IPS DF 6.9 (cell line): ENCODE measurements around the gene FTCD.

ENCODE experiments used
- DNase-seq: peaks from one replicate; pipeline ENCODE4 v3.0.0-alpha.2; 2013; ENCODE audit warnings: low read depth, low spot score
- H3K27ac ChIP-seq: one replicate; pipeline ENCODE4 v1.5.1; 2013; ENCODE audit warnings: low read length, control low read depth
- H3K27me3 ChIP-seq: 2 replicates; pipeline ENCODE4 v1.6.1; 2013; ENCODE audit warnings: mild to moderate bottlenecking, low read length; ENCODE audit not compliant: control insufficient read depth, insufficient read depth
- H3K36me3 ChIP-seq: 2 replicates; pipeline ENCODE4 v1.6.1; 2013; ENCODE audit warnings: low read length; ENCODE audit not compliant: control insufficient read depth, insufficient read depth
- H3K4me1 ChIP-seq: 2 replicates; pipeline ENCODE4 v1.6.1; 2013; ENCODE audit warnings: low read length; ENCODE audit not compliant: control insufficient read depth, insufficient read depth
- H3K4me3 ChIP-seq: 2 replicates; pipeline ENCODE4 v1.5.1; 2013; ENCODE audit warnings: mild to moderate bottlenecking, low read length
- H3K9me3 ChIP-seq: 2 replicates; pipeline ENCODE4 v1.6.1; 2013; ENCODE audit warnings: low read length, inconsistent platforms; ENCODE audit not compliant: control insufficient read depth, insufficient read depth
- WGBS: extraction: QIAGEN DNeasy Blood & Tissue Kit; methylation state at CpG from one replicate; pipeline ENCODE4 v1.1.7; 2013; ENCODE audit warnings: mixed read lengths, missing lambda C conversion rate; ENCODE audit not compliant: insufficient read length, insufficient coverage; 5-methylcytosine and 5-hydroxymethylcytosine counted together

The FTCD gene

DNA sequence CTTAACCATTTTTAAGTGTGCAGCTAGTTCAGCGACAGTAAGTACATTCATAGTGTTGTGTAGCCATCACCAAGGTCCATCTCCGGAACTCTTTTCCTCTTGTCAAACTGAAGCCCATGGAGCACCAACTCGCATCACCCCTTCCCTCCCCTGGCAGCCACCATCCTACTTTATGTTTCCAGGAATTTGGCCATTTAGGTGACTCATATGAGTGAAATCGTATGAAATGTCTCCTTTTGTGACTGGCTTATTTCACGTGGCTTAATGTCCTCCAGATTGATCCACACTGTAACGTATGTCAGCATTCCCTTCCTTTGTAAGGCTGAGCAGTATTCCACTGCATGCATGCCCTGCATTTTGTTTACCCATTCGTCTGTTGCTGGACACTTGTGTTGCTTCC is 55.0 kb downstream of the FTCD start:
- H3K36me3 ChIP-seq = no peaks in the 10 kb centered on the region; the same call in 1 of the 2 replicates
- 0 out of 2 replicates have a peak, but pooled peaks cover 3% of the 10 kb centered on the region for H3K4me1 ChIP-seq
- WGBS = no CpG with 5 or more reads among the region's 7 CpGs
- no peaks in the 10 kb centered on the region for H3K9me3 ChIP-seq
- DNase-seq = no peak
- no peak overlapping the region for H3K27ac ChIP-seq
- H3K4me3 ChIP-seq = no peak overlapping the region
- H3K27me3 ChIP-seq = no peaks in the 10 kb centered on the region

- Histone ChIP-seq H3K27ac (no peak overlapping the region), H3K4me1 (0 out of 2 replicates have a peak, but pooled peaks cover 3% of the 10 kb centered on the region), H3K27me3 (no peaks in the 10 kb centered on the region), H3K4me3 (no peak overlapping the region), H3K36me3 (no peaks in the 10 kb centered on the region; the same call in 1 of the 2 replicates), H3K9me3 (no peaks in the 10 kb centered on the region)
- no peak for DNase-seq
- WGBS = no CpG with 5 or more reads among the region's 6 CpGs
Observed at GRCh38 chr21:46100020-46100419, 55.4 kb downstream of the FTCD start.

- no peak for DNase-seq
- Histone ChIP-seq H3K27me3 (no peaks in the 10 kb centered on the region), H3K9me3 (no peaks in the 10 kb centered on the region), H3K27ac (no peak overlapping the region), H3K4me3 (no peak overlapping the region; the same call in 1 of the 2 replicates), H3K4me1 (0 out of 2 replicates have a peak, but pooled peaks cover 3% of the 10 kb centered on the region), H3K36me3 (no peaks in the 10 kb centered on the region; the same call in 1 of the 2 replicates)
- WGBS = no CpG with 5 or more reads among the region's 18 CpGs
Observed at GRCh38 chr21:46099476-46099875, 55.9 kb downstream of the FTCD start.

GRCh38 chr21:46098303-46099141 is 56.9 kb downstream of the FTCD start:
- WGBS = no CpG with 5 or more reads among the region's 94 CpGs
- Histone ChIP-seq H3K9me3 (no peaks in the 10 kb centered on the region), H3K4me3 (peak overlapping the region; percentile 59), H3K27me3 (no peaks in the 10 kb centered on the region), H3K27ac (no peak overlapping the region), H3K36me3 (no peaks in the 10 kb centered on the region; the same call in 1 of the 2 replicates), H3K4me1 (0 out of 2 replicates have a peak, but pooled peaks cover 3% of the 10 kb centered on the region)
- no peak for DNase-seq

GRCh38 chr21:46097336-46098293 is 57.8 kb downstream of the FTCD start, which contains the start of gene COL6A2:
TSS of gene COL6A2 (plus strand) at chr21:46098112.
- DNase-seq = no peak
- Histone ChIP-seq H3K27me3 (no peaks in the 10 kb centered on the region), H3K9me3 (no peaks in the 10 kb centered on the region), H3K36me3 (no peaks in the 10 kb centered on the region; the same call in 1 of the 2 replicates), H3K4me3 (peak within 1 kb of the TSS; percentile 59), H3K4me1 (0 out of 2 replicates have a peak, but pooled peaks cover 3% of the 10 kb centered on the region), H3K27ac (no peak within 1 kb of the TSS)
- WGBS = no CpG with 5 or more reads among the region's 83 CpGs

DNA sequence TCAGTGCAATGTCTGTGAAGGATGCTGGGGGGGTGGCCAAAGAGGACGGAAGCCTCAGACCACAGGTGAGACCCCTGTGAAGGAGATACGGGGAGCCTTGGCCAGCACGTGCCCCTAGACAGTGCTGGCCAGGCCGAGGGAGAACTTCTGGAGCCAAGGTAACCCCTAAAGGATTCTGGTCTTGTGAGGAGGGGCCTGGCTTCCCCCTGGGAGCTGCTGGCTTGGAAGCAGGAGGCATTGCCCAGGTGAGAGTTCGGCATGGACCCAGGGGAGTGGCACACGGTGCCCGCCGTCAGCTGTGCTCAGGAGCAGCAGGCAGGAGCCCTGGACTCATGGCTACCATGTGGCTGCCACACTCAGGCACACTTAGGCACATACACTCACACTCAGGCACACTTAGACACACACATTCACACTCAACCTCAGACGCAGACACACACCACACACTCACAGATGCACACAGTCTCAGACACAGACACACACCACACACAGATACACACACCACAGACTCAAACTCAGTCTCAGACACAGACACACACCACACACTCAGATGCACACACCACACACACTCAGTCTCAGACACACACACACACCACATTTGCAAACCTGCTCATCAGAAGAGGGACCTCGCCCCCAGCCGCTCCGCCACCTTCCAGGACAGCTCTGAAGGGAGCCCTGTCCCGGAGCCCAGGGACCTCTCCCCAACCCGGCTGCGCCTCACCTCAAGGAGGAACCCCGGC is 58.6 kb downstream of the FTCD start:
- Histone ChIP-seq H3K36me3 (no peaks in the 10 kb centered on the region; the same call in 1 of the 2 replicates), H3K4me3 (no peak overlapping the region), H3K27me3 (no peaks in the 10 kb centered on the region), H3K9me3 (no peaks in the 10 kb centered on the region), H3K4me1 (0 out of 2 replicates have a peak, but pooled peaks cover 3% of the 10 kb centered on the region), H3K27ac (no peak overlapping the region)
- DNase-seq = no peak
- WGBS = no CpG with 5 or more reads among the region's 16 CpGs

DNA sequence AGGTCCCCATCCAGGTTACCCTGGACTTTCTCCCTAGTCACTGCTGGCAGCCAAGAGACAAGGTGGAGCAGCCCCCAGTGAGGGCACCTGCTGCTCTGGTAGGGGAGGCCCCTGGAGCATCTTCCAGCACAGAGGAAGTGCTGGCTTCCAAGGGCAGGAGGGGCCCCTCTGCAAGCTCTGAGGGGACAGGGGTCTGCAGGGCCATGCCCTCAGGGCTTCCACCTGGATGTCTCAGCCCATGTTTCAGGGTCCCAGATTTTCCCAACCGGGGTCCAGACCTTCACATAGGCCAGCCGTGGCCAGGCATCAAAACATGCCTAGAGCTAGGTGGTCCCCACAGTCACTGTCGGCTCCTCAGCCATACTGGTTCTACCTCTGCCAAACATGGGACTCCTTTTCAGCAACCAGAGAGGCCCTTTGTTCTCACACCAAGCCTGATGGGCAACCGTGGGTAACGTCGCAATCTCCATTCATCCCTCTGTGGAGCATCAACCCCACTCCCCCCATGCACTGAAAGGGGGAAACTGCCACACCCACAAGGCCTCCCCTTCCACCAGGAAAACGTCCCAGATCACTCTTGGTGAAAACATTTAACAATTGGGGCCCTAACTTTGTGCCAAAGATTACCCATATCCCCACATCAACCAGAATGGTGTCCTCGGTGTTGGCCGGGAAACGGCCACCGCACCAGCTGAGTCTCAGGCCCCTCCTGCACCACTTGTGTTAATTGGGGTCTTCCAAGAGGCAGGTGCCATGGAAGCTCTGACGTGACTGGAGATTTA is 59.4 kb downstream of the FTCD start:
- WGBS = no CpG with 5 or more reads among the region's 12 CpGs
- Histone ChIP-seq H3K4me3 (no peak overlapping the region), H3K9me3 (no peaks in the 10 kb centered on the region), H3K4me1 (0 out of 2 replicates have a peak, but pooled peaks cover 3% of the 10 kb centered on the region), H3K27me3 (no peaks in the 10 kb centered on the region), H3K36me3 (no peaks in the 10 kb centered on the region; the same call in 1 of the 2 replicates), H3K27ac (no peak overlapping the region)
- DNase-seq = no peak

DNA sequence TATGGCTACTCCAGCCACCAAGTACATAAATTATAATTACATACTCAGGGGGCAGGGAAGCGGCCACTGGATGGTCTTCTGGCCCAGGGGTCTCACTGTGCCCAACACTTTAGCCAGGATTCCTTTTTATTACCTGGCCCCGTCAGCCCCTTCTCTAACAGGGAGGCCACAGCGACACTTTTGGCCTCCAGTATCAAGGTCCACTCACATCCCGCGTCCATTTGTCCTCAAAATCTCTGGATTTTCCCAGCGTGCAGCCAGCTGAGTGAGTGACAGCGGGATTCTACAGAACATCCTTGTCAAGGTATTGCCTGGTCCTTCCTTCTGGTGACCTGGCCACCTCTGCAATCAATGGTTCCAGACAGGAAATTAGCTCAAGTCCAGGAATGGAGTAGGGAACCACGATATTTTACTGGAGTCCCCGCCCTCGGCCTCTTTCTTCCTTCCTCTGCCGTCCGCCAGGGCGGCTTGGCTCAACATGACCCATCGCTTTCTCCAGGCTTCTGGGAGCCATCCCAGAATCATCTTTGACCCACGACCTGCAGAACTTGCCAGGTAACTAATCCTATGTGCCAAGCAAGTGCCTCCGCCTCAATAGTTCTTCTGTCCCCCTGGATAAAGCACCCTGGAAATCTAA is 60.2 kb downstream of the FTCD start:
- no peaks in the 10 kb centered on the region; the same call in 1 of the 2 replicates for H3K36me3 ChIP-seq
- WGBS = no CpG with 5 or more reads among the region's 16 CpGs
- H3K9me3 ChIP-seq = no peaks in the 10 kb centered on the region
- H3K27ac ChIP-seq = no peak overlapping the region
- DNase-seq = no peak
- H3K4me3 ChIP-seq = no peak overlapping the region
- H3K4me1 ChIP-seq = 0 out of 2 replicates have a peak, but pooled peaks cover 3% of the 10 kb centered on the region
- H3K27me3 ChIP-seq = no peaks in the 10 kb centered on the region
